HG03066 (cell line): ENCODE results near the gene AVL9.
"Not testable (repeated sequence)": the region's sequence is repeated elsewhere in the genome, so short reads cannot be mapped to it uniquely, and the experiment has no call there.

Experiments
- ATAC-seq: cut with Tn5 transposase; IDR thresholded peaks from one replicate; pipeline ENCODE4 v1.9.1; 2021; ENCODE audit warnings: low read depth; ENCODE audit not compliant: unreplicated experiment

Gene AVL9

GRCh38 chr7:32634798-32635393 is 139.6 kb downstream of the AVL9 start:
- ATAC-seq: not testable (repeated sequence)

GRCh38 chr7:32636725-32637462 is 141.6 kb downstream of the AVL9 start:
- not testable (repeated sequence) for ATAC-seq

GRCh38 chr7:32637611-32638010 is 142.3 kb downstream of the AVL9 start:
- ATAC-seq: not testable (repeated sequence)
